H1 (cell line): ENCODE data around the gene ENOSF1. TPM values are rescaled to one million over a fixed set of nuclear protein-coding genes. Genes with fewer than 3 reads are reported as not detected.

Source experiments
- CTCF ChIA-PET: fragments of 300-600 bp; sonication (Branson Sonifier 250); formaldehyde crosslinking; loops from one replicate; lab custom pipeline; 2021; ENCODE audit not compliant: partially characterized antibody; lab: Charles Lee
- POLR2A ChIA-PET: fragments of 300-600 bp; sonication (Branson Sonifier 250); formaldehyde crosslinking; loops from one replicate; lab custom pipeline; 2021; ENCODE audit warnings: inconsistent platforms; ENCODE audit not compliant: partially characterized antibody; lab: Charles Lee
- DNase-seq, 2 experiments: peaks; one replicate each; pipeline versions ENCODE4 v3.0.0 to v3.0.0-alpha.2; 2010 to 2022; ENCODE audit warnings: low spot score in 2 of 2, low read depth in 1 of 2, mixed read lengths in 1 of 2
- FAIRE-seq: peaks from 2 replicates; lab custom pipeline; 2011; peaks lifted over from hg19 to GRCh38; lab: Jason Lieb, UNC
- H2AFZ ChIP-seq: 2 replicates; pipeline ENCODE4 v1.8.1; 2012; ENCODE audit warnings: low read length, inconsistent platforms
- H2AK5ac ChIP-seq: 2 replicates; pipeline ENCODE4 v1.6.1; 2013; ENCODE audit warnings: low read depth, low read length
- H2BK120ac ChIP-seq: replicated peaks from 2 replicates; pipeline ENCODE3; 2013; ENCODE audit warnings: low read depth, low read length, inconsistent platforms
- H2BK12ac ChIP-seq: 2 replicates; pipeline ENCODE4 v1.6.1; 2013; ENCODE audit warnings: low read depth, low read length
- H2BK15ac ChIP-seq: 2 replicates; pipeline ENCODE4 v1.6.1; 2013; ENCODE audit warnings: low read length
- H2BK20ac ChIP-seq: 2 replicates; pipeline ENCODE4 v1.6.1; 2013; ENCODE audit warnings: low read length
- H2BK5ac ChIP-seq: 2 replicates; pipeline ENCODE4 v1.6.1; 2013; ENCODE audit warnings: low read depth, low read length
- H3K14ac ChIP-seq: 2 replicates; pipeline ENCODE4 v1.6.1; 2013; ENCODE audit warnings: inconsistent platforms; ENCODE audit not compliant: insufficient read length
- H3K18ac ChIP-seq: 2 replicates; pipeline ENCODE4 v1.6.1; 2013; ENCODE audit warnings: low read length; ENCODE audit errors: extremely low read depth
- H3K23ac ChIP-seq: 2 replicates; pipeline ENCODE4 v1.6.1; 2013; ENCODE audit warnings: inconsistent platforms; ENCODE audit not compliant: insufficient read length
- H3K23me2 ChIP-seq: 2 replicates; pipeline ENCODE4 v1.6.1; 2013; ENCODE audit warnings: low read depth, low read length
- H3K27ac ChIP-seq: 2 replicates; pipeline ENCODE4 v1.6.1; 2011; ENCODE audit warnings: low read depth, low read length, inconsistent platforms
- H3K27me3 ChIP-seq, 4 experiments: replicated peaks in 1 of 4; 1 replicate in 1 of 4; 2 replicates in 3 of 4; pipeline versions ENCODE4 v1.6.1 to v1.8.1; 2011 to 2013; ENCODE audit warnings: low read length in 3 of 4, mild to moderate bottlenecking in 3 of 4, inconsistent platforms in 2 of 4, mixed read lengths in 2 of 4, moderate library complexity in 1 of 4; ENCODE audit not compliant: control insufficient read depth in 3 of 4, insufficient read depth in 3 of 4; ENCODE audit errors: extremely low read depth in 1 of 4
- H3K36me3 ChIP-seq, 4 experiments: 2 replicates each; pipeline versions ENCODE4 v1.6.1 to v1.8.1; 2011 to 2013; ENCODE audit warnings: mild to moderate bottlenecking in 4 of 4, low read length in 3 of 4, moderate library complexity in 2 of 4, control low read depth in 1 of 4, inconsistent platforms in 1 of 4; ENCODE audit not compliant: insufficient read depth in 4 of 4, control insufficient read depth in 2 of 4
- H3K4ac ChIP-seq: replicated peaks from 2 replicates; pipeline ENCODE3; 2013; ENCODE audit warnings: low read length, low read depth, mixed read lengths, inconsistent platforms; ENCODE audit not compliant: insufficient read length
- H3K4me1 ChIP-seq, 4 experiments: replicated peaks in 1 of 4; 1 replicate in 1 of 4; 2 replicates in 3 of 4; pipeline versions ENCODE4 v1.6.1 to v1.8.1; 2011 to 2013; ENCODE audit warnings: low read length in 3 of 4, inconsistent platforms in 2 of 4, mixed read lengths in 1 of 4; ENCODE audit not compliant: insufficient read depth in 4 of 4, control insufficient read depth in 3 of 4
- H3K4me2 ChIP-seq, 2 experiments: 2 replicates each; pipeline versions ENCODE4 v1.6.1 to v1.8.1; 2011 to 2013; ENCODE audit warnings: low read depth in 2 of 2, low read length in 2 of 2, control low read depth in 1 of 2, inconsistent platforms in 1 of 2, mild to moderate bottlenecking in 1 of 2; ENCODE audit not compliant: insufficient read depth in 1 of 2
- H3K4me3 ChIP-seq, 4 experiments: fragments of 200-600, 300-600 bp in 1 of 4; sonication (generic), shearing (Covaris generic), sonication (Bioruptor Twin) in 1 of 4; 2 replicates each; pipeline versions ENCODE4 v1.5.1 to v1.8.1; 2011 to 2016; ENCODE audit warnings: low read length in 4 of 4, low read depth in 3 of 4, control low read depth in 2 of 4, inconsistent platforms in 2 of 4, mild to moderate bottlenecking in 2 of 4, mixed read lengths in 1 of 4, moderate library complexity in 1 of 4; ENCODE audit not compliant: insufficient read depth in 2 of 4; ENCODE audit errors: extremely low read depth in 1 of 4
- H3K56ac ChIP-seq: replicated peaks from 2 replicates; pipeline ENCODE3; 2013; ENCODE audit warnings: low read depth, mild to moderate bottlenecking, mixed read lengths, low read length, inconsistent platforms; ENCODE audit not compliant: insufficient read length
- H3K79me1 ChIP-seq: 2 replicates; pipeline ENCODE4 v1.6.1; 2013; ENCODE audit warnings: low read depth, low read length, control low read depth
- H3K79me2 ChIP-seq, 2 experiments: 2 replicates each; pipeline versions ENCODE4 v1.6.1 to v1.8.1; 2012 to 2013; ENCODE audit warnings: low read length in 2 of 2, mild to moderate bottlenecking in 2 of 2, inconsistent platforms in 1 of 2; ENCODE audit not compliant: insufficient read depth in 2 of 2, control insufficient read depth in 1 of 2
- H3K9ac ChIP-seq, 4 experiments: replicated peaks in 1 of 4; 1 replicate in 1 of 4; 2 replicates in 3 of 4; pipeline versions ENCODE4 v1.6.1 to v1.8.1; 2011 to 2013; ENCODE audit warnings: low read depth in 3 of 4, low read length in 3 of 4, control low read depth in 2 of 4, mild to moderate bottlenecking in 2 of 4, moderate library complexity in 2 of 4, inconsistent platforms in 1 of 4; ENCODE audit errors: extremely low read depth in 1 of 4
- H3K9me3 ChIP-seq, 2 experiments: 2 replicates each; pipeline versions ENCODE4 v1.6.1 to v1.8.1; 2012 to 2013; ENCODE audit warnings: mild to moderate bottlenecking in 2 of 2, moderate library complexity in 2 of 2, control low read depth in 1 of 2, inconsistent platforms in 1 of 2, low read depth in 1 of 2, low read length in 1 of 2, mixed read lengths in 1 of 2; ENCODE audit not compliant: insufficient read depth in 2 of 2
- H4K20me1 ChIP-seq, 2 experiments: replicated peaks in 1 of 2; 2 replicates each; pipeline versions ENCODE3 to v1.8.1; 2011 to 2013; ENCODE audit warnings: inconsistent platforms in 2 of 2, low read length in 2 of 2, mild to moderate bottlenecking in 1 of 2; ENCODE audit not compliant: insufficient read depth in 2 of 2, control insufficient read depth in 1 of 2
- H4K5ac ChIP-seq: 2 replicates; pipeline ENCODE4 v1.6.1; 2013; ENCODE audit warnings: low read length, low read depth, mixed read lengths, inconsistent platforms; ENCODE audit not compliant: insufficient read length
- H4K8ac ChIP-seq: 2 replicates; pipeline ENCODE4 v1.8.0; 2013; ENCODE audit warnings: mild to moderate bottlenecking, moderate library complexity, low read length, inconsistent platforms; ENCODE audit not compliant: insufficient read depth; ENCODE audit errors: extremely low read depth
- H4K91ac ChIP-seq: replicated peaks from 2 replicates; pipeline ENCODE3; 2013; ENCODE audit warnings: low read length, mixed read lengths, inconsistent platforms; ENCODE audit not compliant: insufficient read length
- BACH1 ChIP-seq: IDR thresholded peaks from 2 replicates; pipeline ENCODE4 v1.6.1; 2012; ENCODE audit warnings: low read length, improper control_type of control experiment
- CEBPB ChIP-seq: IDR thresholded peaks from 2 replicates; pipeline ENCODE4 v1.6.1; 2012; ENCODE audit warnings: low read depth, low read length
- CHD1 ChIP-seq: IDR thresholded peaks from 2 replicates; pipeline ENCODE4 v1.6.1; 2012; ENCODE audit warnings: low read depth, low read length, improper control_type of control experiment
- EGR1 ChIP-seq: IDR thresholded peaks from 2 replicates; pipeline ENCODE4 v1.6.1; 2011; ENCODE audit warnings: low read depth, low read length, borderline replicate concordance
- GTF2F1 ChIP-seq: IDR thresholded peaks from 2 replicates; pipeline ENCODE4 v1.6.1; 2012; ENCODE audit warnings: low read depth, low read length, improper control_type of control experiment, borderline replicate concordance
- MAFK ChIP-seq: IDR thresholded peaks from 2 replicates; pipeline ENCODE4 v1.6.1; 2012; ENCODE audit warnings: low read depth, mild to moderate bottlenecking, improper control_type of control experiment, low read length
- RNF2 ChIP-seq: fragments of 200-900, 300-1000 bp; sonication (generic); IDR thresholded peaks from 2 replicates; pipeline ENCODE4 v1.7.1; 2016; ENCODE audit warnings: borderline replicate concordance, low read depth, mild to moderate bottlenecking, antibody characterized with exemption, low read length; ENCODE audit not compliant: poor library complexity, severe bottlenecking; ENCODE audit errors: missing control alignments
- SIX5 ChIP-seq: IDR thresholded peaks from 2 replicates; pipeline ENCODE4 v1.6.1; 2011; ENCODE audit warnings: mild to moderate bottlenecking, low read depth, low read length
- SP1 ChIP-seq: IDR thresholded peaks from 2 replicates; pipeline ENCODE4 v1.6.1; 2011; ENCODE audit warnings: low read depth, low read length
- SP4 ChIP-seq: IDR thresholded peaks from 2 replicates; pipeline ENCODE4 v1.6.1; 2012; ENCODE audit warnings: low read length, inconsistent platforms
- ZNF274 ChIP-seq: IDR thresholded peaks from 2 replicates; pipeline ENCODE4 v1.7.0; 2012; ENCODE audit warnings: low read length, borderline replicate concordance; ENCODE audit errors: extremely low read depth
- WGBS, 2 experiments: shearing (Covaris generic) in 1 of 2; methylation state at CpG; one replicate each; pipeline versions ENCODE4 v1.1.6 to v1.1.7; 2013 to 2015; ENCODE audit warnings: low lambda C conversion rate in 2 of 2, mixed read lengths in 2 of 2, inconsistent platforms in 1 of 2, low coverage in 1 of 2, missing lambda C conversion rate in 1 of 2; ENCODE audit not compliant: insufficient replicate concordance in 2 of 2, insufficient coverage in 1 of 2, insufficient read length in 1 of 2; ENCODE audit errors: extremely low coverage in 1 of 2, missing lambda C conversion rate in 1 of 2; 5-methylcytosine and 5-hydroxymethylcytosine counted together
- polyA plus RNA-seq, 7 experiments: library from polyadenylated mRNA; depleted of rRNA in 3 of 7; stranded (reverse) in 5 of 7; unstranded in 2 of 7; fragments of >200 nt in 5 of 7; fragments of 200-250 nt in 2 of 7; gene quantifications; 1 replicate in 5 of 7; 2 replicates in 1 of 7; 4 replicates in 1 of 7; pipeline versions ENCODE4 v1.2.1 to v1.2.3, GENCODE V29; 2011 to 2013; ENCODE audit warnings: missing spikeins in 2 of 7, mixed read lengths in 2 of 7
- total RNA-seq: library from RNA; stranded (reverse); fragmentation: NEBNext Ultra II Directional; extraction: Animal tissue kit (Norgen Biotek cat#: 25700); gene quantifications from 2 replicates; pipeline ENCODE4 v1.2.1, GENCODE V29; 2021
- TF ChIP-seq, protein P1 (sequence below): IDR thresholded peaks from 2 replicates; pipeline ENCODE4 v1.6.1; 2011; ENCODE audit warnings: low read length, improper control_type of control experiment

ENOSF1 gene
- total and polyA plus RNA-seq, 2 of the 8 experiments (the other 6 are each of a cell fraction or from before 2014, with no cell fraction given), result 15.4 to 26.4 TPM

- Histone ChIP-seq H2BK120ac (no peak overlapping the region), H3K27ac (no peak overlapping the region), H4K8ac (no peak overlapping the region; the same call in 1 of the 2 replicates), H3K56ac (no peak overlapping the region), H3K4me1 (peaks cover 0 to 10% (median 5%) of the 10 kb centered on the region in 4 experiments; a peak in 5 of 7 replicates), H3K79me2 (peaks cover 0 to 41% of the 10 kb centered on the region in 2 experiments; a peak in 3 of 4 replicates), H3K79me1 (peaks cover 13% of the 10 kb centered on the region), H3K9ac (0 out of 7 replicates have a peak overlapping the region, but pooled peaks of 1 of the 4 experiments have one; percentile 29), H3K14ac (no peak overlapping the region), H2BK5ac (no peak overlapping the region), H3K23ac (no peak overlapping the region), H3K27me3 (no peaks in the 10 kb centered on the region), H3K18ac (no peak overlapping the region), H4K20me1 (peaks cover 2 to 7% of the 10 kb centered on the region in 2 experiments), H3K23me2 (peaks cover 4% of the 10 kb centered on the region; the same call in 1 of the 2 replicates), H4K91ac (no peak overlapping the region), H2AFZ (no peak overlapping the region), H2BK12ac (no peak overlapping the region), H3K4me2 (no peak overlapping the region), H3K36me3 (peaks cover 5 to 15% (median 6%) of the 10 kb centered on the region in 4 experiments; a peak in 6 of 8 replicates), H2BK15ac (no peak overlapping the region), H3K4ac (no peak overlapping the region)
- POLR2A ChIA-PET, result no interaction called here
- WGBS, 2 experiments, result 89% methylated on average over 6 of the region's 6 CpGs; no CpG with 5 or more reads in 1 of the 2 experiments
- no peak for FAIRE-seq
- DNase-seq, result no peak
- TF ChIP-seq RNF2 (no peak), ZNF274 (no peak), SP4 (no peak), MAFK (no peak), CEBPB (no peak), GTF2F1 (no peak), SP1 (no peak), EGR1 (no peak), BACH1 (no peak), SIX5 (no peak), CHD1 (no peak)
- TF ChIP-seq, protein P1, sequence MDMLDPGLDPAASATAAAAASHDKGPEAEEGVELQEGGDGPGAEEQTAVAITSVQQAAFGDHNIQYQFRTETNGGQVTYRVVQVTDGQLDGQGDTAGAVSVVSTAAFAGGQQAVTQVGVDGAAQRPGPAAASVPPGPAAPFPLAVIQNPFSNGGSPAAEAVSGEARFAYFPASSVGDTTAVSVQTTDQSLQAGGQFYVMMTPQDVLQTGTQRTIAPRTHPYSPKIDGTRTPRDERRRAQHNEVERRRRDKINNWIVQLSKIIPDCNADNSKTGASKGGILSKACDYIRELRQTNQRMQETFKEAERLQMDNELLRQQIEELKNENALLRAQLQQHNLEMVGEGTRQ, result no peak
- TF ChIP-seq, all 59 proteins: peak for 0
- Histone ChIP-seq H3K9me3 (no peaks in the 10 kb centered on the region), H2BK20ac (no peak overlapping the region), H2AK5ac (no peak overlapping the region), H3K4me3 (no peak overlapping the region), H4K5ac (no peak overlapping the region)
- CTCF ChIA-PET, result interaction anchor here (0.6 to 3.5 kb wide), 4 partner anchors 12 to 75 kb away, joined by 3 to 28 read pairs (median 4); no protein-coding TSS in a partner anchor
Observed at GRCh38 chr18:655445-655844, 57.0 kb downstream of the ENOSF1 start.
